GM21423 (cell line): Measurements from ENCODE around the gene CYGB.
"Not testable (repeated sequence)": the region's sequence is repeated elsewhere in the genome, so short reads cannot be mapped to it uniquely, and the experiment has no call there.

Experiments used
- ATAC-seq: cut with Tn5 transposase; IDR thresholded peaks from one replicate; pipeline ENCODE4 v1.9.1; 2021; ENCODE audit warnings: mild to moderate bottlenecking, moderate library complexity; ENCODE audit not compliant: unreplicated experiment

The CYGB gene

GRCh38 chr17:76567634-76568432 is 30.3 kb upstream of the CYGB start:
- ATAC-seq, result no peak

GRCh38 chr17:76566988-76567431 is 29.5 kb upstream of the CYGB start:
- no peak for ATAC-seq

- ATAC-seq, result no peak
Observed at GRCh38 chr17:76566613-76566943, 29.1 kb upstream of the CYGB start.

GRCh38 chr17:76565728-76566612 is 28.5 kb upstream of the CYGB start:
- no peak for ATAC-seq

- not testable (repeated sequence) for ATAC-seq
Observed at GRCh38 chr17:76564991-76565727, 27.6 kb upstream of the CYGB start.

- ATAC-seq, result not testable (repeated sequence)
Observed at GRCh38 chr17:76563359-76563758, 25.9 kb upstream of the CYGB start.

- no peak for ATAC-seq
Observed at GRCh38 chr17:76562734-76563148, 25.2 kb upstream of the CYGB start.

- ATAC-seq, result no peak
Observed at GRCh38 chr17:76561799-76562268, 24.3 kb upstream of the CYGB start.

- no peak for ATAC-seq
Observed at GRCh38 chr17:76561332-76561731, 23.8 kb upstream of the CYGB start.

GRCh38 chr17:76560877-76561221 is 23.3 kb upstream of the CYGB start:
- no peak for ATAC-seq

- ATAC-seq, result no peak
Observed at GRCh38 chr17:76560036-76560876, 22.7 kb upstream of the CYGB start.

- not testable (repeated sequence) for ATAC-seq
Observed at GRCh38 chr17:76559460-76559859, 22.0 kb upstream of the CYGB start.

GRCh38 chr17:76558198-76559095 is 20.9 kb upstream of the CYGB start:
- ATAC-seq, result no peak

- ATAC-seq, result peak; percentile 88
Observed at GRCh38 chr17:76557368-76558197, 20.1 kb upstream of the CYGB start.

GRCh38 chr17:76556765-76557367 is 19.4 kb upstream of the CYGB start:
- ATAC-seq, result peak; percentile 32

GRCh38 chr17:76554131-76554530 is 16.6 kb upstream of the CYGB start:
- no peak for ATAC-seq

- ATAC-seq, result no peak
Observed at GRCh38 chr17:76553178-76553908, 15.8 kb upstream of the CYGB start.
